Stimulated activated CD8-positive, alpha-beta memory T cell treated with anti-CD3 and anti-CD28 coated beads, Interleukin-7, amount 100 ng/mL, for 4 hours (primary cell): ENCODE measurements around the gene ANKRD44.

Experiments
- DNase-seq, 2 donors: peaks; one replicate each; pipeline ENCODE4 v3.0.0-alpha.2; 2020; ENCODE audit warnings: low read depth in 2 of 2

The ANKRD44 gene

GRCh38 chr2:197179744-197180498 is 130.7 kb downstream of the ANKRD44 start:
- DNase-seq: no peak

DNA sequence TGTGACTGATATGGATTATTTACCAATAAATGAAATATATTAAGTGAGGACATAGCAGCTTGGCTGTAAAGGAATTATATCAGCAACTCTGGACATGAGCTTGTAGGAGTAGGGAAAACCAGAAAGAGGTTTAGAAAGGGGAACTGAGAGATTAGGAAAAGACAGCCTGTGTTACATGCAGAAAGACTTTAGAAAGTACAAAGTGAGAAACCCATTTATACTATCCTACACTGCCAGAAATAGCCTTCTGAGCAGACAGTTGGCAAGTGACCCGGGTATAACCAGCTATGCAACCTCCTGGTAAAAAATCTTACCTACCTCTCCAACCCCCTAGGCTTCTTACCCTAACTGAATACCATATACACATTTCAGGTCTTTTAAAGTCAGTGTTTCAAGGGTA is 134.1 kb downstream of the ANKRD44 start:
- DNase-seq: no peak

- no peak for DNase-seq
Observed at GRCh38 chr2:197174539-197175094, 136.0 kb downstream of the ANKRD44 start.

GRCh38 chr2:197171582-197171981 is 139.0 kb downstream of the ANKRD44 start:
- DNase-seq: no peak

- no peak for DNase-seq
Observed at GRCh38 chr2:197170208-197170607, 140.4 kb downstream of the ANKRD44 start.

DNA sequence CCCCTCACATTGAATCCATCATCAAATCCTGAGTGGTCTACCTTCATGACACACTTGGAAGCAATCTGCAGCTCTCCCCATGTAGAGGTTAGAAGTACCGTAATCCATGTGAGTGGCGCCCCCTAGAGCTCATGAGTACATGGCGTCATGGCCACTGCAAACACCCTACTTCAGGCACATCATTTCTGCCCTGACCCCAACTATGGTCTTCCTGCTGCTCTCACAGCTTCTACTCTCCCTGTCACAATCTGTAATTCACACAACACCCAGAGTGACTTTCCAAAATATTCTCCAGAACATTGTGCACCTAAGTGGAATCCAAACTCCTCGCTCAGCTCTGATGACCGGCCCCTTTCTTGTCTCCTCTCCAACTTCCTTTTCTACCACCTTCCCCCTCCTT is 141.9 kb downstream of the ANKRD44 start:
- DNase-seq: peak; percentile 45 to 55

DNA sequence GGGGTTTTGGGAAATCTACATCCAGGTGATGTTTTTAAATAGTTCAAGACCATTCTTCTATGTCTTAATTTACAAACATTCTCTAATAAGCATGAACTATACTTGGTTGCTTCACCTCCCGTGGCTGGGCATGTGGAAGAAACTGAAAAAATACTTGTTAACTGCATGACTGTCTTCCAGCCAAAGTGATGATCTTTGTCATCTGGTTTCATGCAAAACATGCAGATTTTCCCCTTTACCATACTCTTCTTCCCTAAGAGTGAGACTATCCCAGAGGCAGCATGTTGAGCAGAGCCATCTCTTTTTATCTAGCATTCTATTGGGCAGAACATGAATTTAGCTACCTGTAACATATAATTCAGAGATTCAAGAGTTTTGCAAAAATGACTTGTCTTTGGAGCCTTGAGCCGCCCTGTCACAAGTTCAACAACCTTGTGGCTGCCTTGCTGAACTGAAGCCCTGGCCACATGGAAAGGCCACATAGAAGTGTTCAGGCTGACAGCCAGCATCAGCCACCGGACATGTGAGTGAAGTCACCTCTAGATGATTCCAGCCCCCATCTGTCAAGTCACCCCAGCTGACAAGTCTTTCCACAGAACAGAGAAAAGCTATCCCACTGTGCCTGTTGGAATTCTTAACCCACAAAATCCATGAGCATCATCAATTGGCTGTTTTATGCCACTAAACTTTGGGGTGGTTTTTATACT is 142.8 kb downstream of the ANKRD44 start:
- DNase-seq: no peak

- no peak for DNase-seq
Observed at GRCh38 chr2:197165020-197165419, 145.6 kb downstream of the ANKRD44 start.

DNA sequence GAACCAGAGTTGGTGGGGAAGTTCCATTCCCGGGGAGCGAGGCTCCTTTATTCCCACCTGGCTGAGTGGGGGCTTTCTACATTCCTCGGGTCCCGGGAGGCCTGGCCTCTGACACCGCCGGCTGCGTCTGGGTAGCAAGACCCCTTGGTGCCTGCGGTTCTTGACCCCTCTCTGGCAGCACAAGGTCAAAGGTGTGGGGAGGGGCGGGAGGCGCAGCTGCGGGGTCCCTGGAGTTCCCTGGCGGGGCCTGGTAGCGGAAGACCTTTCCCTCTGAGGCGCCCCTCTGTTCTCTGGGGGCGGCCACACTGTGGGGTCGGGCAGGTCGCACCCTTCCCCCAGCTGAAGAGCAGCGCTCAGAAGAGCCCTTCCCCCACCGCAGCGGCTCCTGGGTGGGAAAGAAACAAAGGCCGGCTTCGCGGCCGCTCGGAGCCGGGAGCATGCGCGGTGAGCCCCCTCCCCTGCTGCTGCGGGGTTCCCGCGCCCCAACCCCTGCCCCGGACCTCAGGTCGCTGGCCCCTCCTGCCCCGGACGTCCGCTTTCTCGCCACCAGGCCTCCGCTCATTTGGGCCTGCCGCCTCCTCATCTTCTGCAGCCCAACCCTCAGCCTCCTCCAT is 146.3 kb downstream of the ANKRD44 start:
- DNase-seq: no peak

- DNase-seq: no peak
Observed at GRCh38 chr2:197163712-197164140, 146.9 kb downstream of the ANKRD44 start.

- DNase-seq: no peak
Observed at GRCh38 chr2:197161774-197162173, 148.8 kb downstream of the ANKRD44 start.

DNA sequence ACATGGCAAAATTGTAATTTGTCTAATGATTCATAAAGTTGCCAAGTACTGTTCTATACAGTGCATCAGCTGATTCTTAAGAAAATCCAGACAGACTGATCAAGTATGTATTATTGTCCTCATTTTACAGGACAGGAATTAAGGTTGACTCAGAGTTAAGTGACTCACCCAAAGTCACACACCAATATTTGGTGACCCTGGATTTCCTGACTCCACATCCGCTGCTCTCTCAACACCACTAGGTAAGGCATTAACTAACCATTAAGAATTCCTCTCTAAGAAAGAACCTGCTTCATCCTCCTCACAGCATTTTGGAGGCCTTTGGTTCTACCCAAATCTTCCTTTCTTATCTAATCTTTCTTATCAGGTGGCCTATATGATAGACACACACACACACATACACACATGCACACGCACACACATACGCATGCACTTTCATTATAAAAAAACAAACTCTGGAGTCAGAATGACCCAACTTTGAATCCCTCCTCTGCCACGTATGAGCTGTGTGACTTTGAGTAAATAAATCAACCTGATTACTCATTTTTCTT is 150.8 kb downstream of the ANKRD44 start:
- peak; percentile 21 to 31 for DNase-seq

DNA sequence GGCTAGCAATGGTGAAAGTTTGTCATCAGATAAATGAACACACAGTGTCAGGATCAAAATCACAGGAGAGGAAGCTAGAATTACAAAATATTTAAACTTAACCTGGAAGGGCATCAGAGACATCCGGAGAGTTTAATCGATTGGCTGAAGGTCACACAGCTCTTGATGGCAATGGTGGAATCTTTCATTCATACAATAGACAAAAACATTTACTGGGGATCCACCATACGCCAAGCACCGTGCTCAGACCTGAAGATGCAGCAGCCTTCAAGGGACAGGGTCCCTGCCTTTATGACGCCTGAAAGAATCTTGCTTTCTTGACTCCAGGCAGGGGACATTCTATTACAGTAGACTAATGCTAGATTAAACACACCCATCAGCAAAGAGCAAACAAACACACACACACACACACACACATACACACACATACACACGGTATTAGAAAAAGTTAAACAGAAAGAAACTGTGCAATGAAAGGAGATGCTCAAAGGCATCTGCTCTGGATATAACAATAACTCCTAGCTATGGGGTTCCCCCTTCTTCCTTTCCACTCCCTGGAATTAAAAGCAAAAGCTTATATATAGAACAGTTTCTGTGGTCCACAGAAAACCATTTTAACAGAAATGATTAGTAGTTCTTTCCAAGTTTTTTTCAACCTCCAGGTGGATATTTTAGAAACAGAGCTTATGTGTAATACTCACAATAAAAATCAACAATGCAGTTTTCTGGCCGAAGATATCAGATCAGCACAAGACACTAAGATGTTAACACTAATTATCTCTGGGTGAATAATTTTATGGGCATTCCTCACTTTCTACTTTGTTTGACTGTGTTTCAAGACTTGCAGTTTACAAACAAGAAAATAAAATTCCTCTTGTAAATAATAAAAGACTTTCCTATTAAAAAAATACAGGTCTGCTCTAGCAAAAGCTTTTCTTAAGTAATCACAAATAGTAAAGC is 151.7 kb downstream of the ANKRD44 start:
- no peak for DNase-seq

- DNase-seq: no peak
Observed at GRCh38 chr2:197157879-197158537, 152.6 kb downstream of the ANKRD44 start.

- DNase-seq: no peak
Observed at GRCh38 chr2:197156771-197157170, 153.8 kb downstream of the ANKRD44 start.

DNA sequence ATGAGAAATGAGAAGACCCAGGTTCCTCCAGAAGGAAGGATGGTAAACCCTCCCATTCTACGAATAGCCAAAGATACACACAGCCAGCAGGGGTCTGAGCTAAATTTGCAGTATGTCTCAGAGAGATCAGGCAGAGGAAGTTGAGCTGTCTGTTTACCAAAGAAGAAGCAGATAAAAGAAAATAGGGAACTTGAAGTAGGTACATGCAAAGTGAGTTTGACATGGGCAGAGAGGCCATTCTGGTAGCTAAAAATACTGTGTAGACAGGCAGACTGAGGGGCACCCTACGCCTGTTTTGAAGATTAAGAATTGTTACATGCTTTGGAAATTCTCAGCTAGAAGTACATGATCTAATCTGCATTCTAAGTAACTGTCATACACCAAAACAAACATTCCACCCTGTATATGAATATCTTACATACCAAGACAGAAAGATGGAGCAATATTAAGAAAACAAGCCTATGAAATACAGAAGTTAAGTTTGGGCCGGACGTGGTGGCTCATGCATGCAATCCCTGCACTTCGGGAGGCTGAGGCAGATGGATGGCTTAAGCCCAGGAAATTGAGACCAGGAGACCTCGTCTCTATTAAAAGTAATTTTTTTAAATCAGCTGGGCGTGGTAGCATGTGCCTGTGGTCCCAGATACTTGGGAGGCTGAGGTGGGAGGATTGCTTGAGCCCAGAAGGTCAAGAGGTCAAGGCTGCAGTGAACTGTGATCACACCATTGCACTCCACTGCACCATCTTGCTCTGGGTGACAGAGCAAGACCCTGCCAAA is 157.9 kb downstream of the ANKRD44 start:
- no peak for DNase-seq

GRCh38 chr2:197149546-197149945 is 161.0 kb downstream of the ANKRD44 start:
- DNase-seq: no peak

DNA sequence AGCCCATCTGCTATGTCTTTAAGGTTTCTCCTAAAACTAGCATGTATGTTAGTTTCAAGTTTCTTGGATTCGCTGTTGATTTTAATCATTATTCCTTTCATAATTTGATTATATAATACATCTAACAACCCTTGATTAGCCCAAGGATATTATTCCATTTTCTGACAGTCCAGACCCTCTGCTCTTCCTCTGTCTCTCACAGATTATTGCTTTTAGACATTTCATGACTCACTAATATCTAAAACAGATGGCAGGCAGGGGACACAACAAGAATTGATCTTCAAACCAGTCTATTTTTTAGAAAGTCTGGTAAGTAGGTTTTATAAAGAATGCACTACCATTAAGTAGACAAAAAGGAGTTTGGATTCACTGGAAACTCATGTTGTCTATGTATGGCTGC is 162.2 kb downstream of the ANKRD44 start:
- DNase-seq: no peak

DNA sequence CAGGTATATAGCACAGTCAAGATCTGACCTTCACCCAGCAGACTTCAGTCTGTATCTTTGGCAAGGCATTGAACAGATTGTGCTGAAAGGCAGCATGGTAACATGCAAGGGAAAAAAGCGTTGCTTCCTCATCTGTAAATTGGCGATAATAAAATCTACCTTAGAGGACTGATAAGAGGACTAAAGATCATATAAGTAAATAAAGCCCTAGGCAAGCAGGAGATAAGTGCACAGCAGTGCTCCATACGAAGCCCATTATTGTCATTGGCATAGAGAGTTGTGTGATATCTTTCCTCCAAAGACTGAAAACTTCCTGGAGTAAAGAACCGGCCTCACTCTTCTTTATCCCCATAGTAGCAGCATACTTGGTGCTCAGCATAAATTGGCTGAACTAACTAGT is 162.6 kb downstream of the ANKRD44 start:
- no peak for DNase-seq

DNA sequence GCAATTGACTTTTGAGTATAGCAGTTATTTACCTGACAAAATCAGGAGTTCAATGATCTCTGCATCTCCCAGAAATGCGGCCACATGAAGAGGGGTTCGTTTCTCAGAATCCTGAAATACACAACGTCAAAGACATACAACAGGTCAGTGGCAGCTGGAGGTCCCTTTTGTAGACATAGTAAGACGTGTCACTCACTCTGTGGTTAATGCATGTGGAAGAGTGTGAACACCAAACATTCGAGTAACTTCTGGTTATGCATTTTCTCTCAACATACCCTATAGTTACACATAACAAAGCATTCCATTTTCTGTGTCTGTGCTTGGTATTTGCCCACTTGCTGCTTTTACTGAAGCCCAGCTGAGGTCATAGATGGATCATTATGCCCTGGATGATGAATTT is 163.6 kb downstream of the ANKRD44 start:
- DNase-seq: no peak
